NCI-H1417 treated with DMSO at 0.1 percent for 48 hours (cell line): Measurements from ENCODE around the gene SPAG16.

Experiments
- DNase-seq: peaks from one replicate; lab custom pipeline; 2025; lab: John Stamatoyannopoulos, UW

SPAG16 gene

DNA sequence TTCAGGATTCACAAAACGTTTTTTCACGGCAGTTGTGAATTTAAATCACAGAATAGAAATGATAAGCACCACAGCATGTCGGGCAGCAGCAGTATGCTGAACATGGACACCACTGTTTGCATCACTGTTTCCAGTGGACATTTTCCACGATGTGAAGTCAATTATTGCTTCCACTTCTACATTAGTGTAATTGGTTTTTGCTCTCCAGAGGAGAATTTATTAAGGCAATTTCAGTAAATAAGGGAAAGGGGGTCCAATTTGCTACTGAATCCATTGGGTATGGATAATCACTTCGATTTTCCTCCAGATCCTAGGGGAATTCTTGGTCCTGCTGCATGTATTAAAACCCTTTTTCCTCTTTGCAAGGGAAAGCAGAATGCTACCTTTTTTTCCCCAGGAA lies 1096.4 kb downstream of the SPAG16 start:
- no peak for DNase-seq

DNA sequence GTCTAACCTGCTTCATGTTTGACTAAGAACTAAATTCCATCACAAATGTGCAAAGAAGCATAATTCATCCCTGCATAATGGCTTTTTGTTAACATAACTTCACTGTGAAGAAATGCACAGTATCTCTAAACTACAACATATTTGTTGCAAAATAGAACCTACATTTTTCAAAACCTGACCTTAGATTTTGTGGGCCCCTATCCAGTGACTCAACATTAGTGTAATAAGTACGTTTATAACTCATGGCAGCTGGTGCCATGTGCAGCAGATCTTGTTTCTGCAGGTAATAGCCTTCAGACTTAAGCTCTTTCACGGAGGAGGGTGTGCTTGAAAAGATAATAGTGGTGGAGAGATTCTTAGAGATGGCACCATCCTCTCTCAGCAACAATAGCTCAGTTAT lies 1098.0 kb downstream of the SPAG16 start:
- DNase-seq: no peak

DNA sequence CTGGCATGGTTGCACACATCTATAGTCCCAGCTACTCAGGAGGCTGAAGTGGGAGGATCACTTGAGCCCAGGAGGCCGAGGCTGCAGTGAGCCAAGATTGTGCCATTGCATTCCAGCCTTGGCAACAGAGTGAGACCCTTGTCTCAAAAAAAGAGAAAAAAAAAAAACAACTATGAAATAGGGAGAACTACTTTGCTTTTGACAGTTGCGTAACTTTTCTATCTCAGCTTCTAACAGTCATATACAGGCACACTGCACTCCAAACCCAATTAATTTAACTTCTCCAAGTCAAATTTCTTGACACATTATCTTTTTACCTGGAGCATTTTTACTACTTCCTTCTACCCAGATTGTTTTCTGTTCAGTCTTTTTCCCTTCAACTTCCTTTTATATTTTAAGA lies 1102.5 kb downstream of the SPAG16 start:
- no peak for DNase-seq

DNA sequence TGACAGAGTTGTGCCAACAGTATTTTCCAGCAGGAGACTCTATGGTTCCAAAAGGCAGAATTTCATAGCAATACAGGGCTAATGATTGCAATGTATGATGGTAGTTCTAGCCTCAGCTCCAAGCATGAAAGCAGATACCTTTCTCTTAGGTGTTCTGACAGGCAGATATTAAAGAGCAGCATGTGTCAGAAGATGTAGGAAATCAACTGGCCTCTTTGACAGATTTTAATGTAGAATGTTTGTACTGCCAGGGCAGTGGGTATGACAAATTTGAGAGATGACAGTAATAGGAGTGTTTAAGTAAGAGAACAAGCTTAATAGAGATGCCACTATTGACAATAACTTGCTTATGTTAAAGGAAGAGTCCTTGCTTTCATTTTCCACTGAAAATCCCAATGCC lies 1105.1 kb downstream of the SPAG16 start:
- no peak for DNase-seq

DNA sequence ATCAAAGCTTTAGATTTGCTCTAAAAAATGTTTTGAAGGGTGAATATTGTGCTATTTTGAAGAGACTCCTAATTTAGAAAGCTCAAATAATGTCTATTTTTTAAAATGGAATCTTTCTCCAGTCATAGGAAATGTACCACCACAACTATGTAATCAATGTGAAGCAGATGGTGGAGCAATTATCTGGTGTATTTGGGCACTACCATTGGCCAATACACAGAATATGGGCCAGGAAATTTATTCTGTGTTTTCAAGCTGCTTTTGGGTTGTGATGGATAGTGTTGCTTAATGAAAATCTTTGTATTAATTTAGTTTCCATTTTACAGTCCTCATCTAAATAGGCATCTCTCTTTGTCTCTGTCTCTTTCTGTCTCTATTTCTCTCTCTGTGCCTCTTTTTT lies 1109.5 kb downstream of the SPAG16 start:
- no peak for DNase-seq

DNA sequence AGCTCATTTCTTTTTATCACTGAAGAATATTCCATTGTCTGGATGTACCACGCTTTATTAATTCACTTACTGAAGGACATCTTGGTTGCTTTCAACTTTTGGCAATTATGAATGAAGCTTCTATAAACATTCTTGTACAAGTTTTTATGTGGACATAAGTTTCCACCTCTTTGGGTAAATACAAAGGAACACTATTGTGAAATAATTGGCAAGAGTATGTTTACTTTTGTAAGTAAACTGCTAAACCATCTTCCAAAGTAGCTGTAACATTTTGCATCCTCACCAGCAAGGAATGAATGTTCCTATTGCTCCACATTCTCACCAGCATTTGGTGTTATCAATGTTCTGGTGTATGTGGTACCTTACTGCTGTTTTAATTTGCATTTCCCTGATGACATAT lies 1110.8 kb downstream of the SPAG16 start:
- no peak for DNase-seq

DNA sequence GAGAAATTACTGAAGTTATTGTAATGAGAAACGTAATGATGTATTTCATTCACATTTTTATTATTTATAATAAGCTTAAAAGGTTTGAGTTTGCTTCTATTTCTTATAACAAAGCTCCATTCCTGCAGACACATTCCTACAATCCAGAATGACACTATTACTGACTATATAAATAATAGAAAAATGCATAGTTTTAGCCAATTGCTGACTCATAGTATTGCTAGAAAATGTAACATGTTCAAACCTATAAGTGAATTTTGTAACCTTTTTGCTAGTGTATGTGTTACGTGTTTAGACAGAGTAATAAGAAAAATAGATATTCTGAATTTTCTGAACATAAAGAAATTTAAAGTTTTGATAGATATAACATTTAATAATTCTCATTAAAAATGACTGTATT lies 1117.3 kb downstream of the SPAG16 start:
- DNase-seq: no peak

DNA sequence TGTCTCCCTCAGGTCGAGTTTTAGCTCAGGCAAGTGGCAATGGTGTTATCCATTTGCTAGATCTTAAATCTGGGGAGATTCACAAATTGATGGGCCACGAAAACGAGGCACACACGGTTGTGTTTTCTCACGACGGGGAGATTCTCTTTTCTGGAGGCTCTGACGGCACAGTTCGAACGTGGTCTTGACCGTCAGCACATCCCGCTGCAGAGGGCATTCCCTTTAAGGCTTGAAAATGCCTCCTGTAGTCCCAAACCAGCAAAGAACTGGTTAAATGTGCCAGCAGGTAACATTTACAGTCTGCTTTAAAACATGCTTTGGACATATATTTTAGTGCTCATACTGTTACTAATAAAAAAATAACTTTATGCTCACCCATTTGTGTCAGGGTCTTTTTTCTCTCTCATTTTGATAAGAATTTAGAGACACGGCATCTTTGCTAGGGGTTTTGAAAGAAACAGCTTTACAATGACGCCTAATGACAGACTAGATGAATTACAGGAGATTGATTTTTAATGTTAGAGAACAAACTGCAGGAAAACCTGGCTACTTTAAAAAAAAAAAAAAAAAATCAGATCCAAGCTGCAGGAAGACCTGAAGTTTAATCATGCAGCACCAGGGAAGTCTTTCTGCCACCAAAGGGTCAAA lies 1126.0 kb downstream of the SPAG16 start:
- no peak for DNase-seq

DNA sequence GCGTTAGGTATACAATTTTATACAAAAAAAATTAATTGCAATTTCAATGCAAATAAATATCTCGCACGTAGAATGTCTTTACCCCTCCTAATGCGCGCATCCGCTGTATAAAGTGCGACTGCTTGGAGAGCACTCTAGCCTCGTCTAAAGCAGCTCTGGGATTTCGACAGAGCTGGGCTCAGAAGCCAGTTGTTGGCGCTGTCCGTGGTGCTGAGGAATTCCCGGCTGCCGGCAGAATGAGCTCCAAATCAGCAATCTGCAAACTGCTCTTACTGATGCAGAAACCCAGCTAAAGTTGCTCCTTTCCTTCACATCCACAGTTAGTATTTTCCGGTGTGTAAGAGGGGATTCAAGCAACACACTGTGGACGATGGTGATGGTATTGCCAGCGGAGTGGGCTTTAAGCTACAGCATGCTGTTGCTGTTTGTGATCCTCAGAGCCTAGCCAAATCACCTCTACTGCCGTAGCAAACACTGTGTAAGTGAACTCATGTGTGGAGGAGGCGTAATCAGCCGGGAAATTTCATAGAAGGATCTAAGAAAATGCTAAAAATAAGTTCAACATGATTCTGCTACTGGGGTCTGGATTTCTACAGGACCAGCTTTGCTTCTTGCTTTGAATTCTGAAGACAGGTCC lies 1126.8 kb downstream of the SPAG16 start, which contains the start of gene VWC2L:
Gene VWC2L, plus strand, starts transcription at position 137 of the 637 bp plus-strand sequence. CDS start 3,140 bp downstream, outside the sequence.
- no peak for DNase-seq

DNA sequence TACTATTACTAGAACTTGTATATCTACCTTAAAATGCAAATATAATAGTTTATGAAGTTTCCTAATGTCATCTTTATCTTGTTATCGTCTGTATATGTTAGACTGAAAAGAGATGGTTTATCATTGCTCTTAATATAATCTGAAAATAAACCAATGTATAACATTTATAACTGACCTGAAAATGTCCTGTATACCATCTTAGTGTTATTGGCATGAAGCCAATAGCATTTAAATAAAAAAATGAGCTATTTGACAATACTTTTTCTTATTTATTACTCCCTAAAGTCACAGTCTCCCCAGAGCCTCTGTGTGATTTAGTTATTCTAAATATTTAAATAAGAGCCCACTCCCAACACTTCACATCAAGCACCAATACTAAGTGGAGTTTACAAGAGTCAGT lies 1128.4 kb downstream of the SPAG16 start:
- no peak for DNase-seq

DNA sequence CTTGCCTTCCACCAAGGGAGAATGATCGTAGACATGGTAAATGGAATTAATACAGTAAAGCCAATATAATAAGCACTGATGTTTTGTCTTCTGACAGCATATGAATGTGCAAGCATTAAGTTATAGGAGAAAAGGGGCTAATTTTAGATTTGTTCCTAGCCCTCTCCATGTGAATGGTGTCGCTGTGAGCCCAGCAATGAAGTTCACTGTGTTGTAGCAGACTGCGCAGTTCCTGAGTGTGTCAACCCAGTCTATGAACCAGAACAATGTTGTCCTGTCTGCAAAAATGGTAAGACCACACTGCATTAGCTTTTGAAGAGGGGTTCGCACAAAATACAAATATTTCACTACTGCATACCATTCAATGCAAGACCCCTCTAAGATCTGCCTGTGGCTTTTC lies 1152.2 kb downstream of the SPAG16 start:
- no peak for DNase-seq

DNA sequence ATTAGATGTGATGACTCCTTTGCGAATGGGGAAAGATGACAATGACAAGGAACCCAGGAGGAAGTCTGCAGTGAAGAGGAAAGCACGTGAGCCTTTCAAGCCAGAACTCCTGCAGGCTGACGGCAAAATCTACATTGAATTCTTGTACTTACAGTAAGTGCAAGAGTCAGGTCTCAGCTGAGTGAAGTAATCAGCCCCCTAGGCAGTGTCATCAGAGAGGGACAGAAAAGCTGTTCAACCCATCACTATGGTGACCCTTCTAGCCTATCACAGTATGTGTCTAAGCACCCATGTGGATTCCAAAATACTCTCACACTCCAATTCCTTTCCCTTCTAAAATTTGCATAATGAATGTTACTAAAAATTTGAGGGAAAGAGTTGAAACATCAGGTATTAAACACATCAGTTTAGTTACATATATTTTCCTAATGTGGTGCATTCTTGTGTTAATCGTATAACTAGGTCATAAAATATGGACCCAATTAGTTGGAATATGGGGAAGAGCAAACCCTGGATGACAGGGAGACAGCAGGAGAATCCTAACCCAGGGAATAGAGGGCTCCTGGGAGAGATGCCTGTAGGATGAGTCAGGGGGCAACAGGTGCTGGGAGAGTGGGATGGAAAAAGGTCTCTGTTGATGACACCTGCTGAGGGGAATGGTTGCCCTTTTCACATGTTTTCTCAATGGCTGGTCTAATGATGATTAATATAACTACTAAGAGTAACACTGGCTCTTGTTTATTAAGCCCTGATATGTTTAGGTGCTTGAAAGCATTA lies 1166.0 kb downstream of the SPAG16 start:
- DNase-seq: no peak

DNA sequence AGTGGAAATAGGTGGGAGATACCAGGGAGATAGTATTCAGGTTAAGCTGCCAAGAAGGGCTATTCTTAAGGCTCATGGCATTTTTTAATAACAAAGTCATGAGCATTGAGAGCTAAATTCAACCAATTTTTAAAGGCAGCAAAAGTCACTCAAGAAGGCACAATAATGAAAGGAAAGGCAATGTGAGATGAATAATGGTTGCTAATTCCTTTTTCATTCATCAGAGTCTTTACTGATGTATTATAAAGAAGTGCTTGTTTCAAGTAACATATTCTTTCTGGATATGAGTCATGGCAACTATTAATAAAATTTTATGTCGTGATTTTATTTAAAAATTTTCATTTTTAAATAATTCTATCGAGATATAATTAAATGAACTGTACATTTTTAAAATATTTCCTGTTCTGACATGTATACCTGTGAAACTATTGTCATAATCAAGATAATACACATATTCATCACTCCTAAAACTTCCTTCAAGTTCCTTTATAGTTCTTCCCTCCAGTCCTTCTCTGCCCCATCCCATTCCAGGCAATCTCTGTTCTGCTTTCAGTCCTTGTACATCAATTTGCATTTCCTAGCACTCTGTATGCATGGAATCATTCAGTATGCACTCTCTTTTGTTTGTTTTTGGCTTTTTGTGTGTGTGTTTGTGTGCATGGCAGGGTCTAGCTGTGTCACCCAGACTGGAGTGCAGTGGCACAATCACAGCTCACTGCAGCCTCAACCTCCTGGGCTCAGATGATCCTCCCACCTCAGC lies 1167.4 kb downstream of the SPAG16 start:
- no peak for DNase-seq
